Vagina (tissue), 2 donors: ENCODE results near the gene PARP11.

Source experiments
- CTCF ChIP-seq, 3 experiments: fragments of 450-650 bp in 2 of 3; fragments of 200-600 bp in 1 of 3; sonication (generic) in 1 of 3; IDR thresholded peaks; one replicate each; pipeline ENCODE4 v1.5.1; 2017 to 2019; ENCODE audit warnings: antibody characterized with exemption in 3 of 3, mild to moderate bottlenecking in 2 of 3, moderate library complexity in 2 of 3
- POLR2A ChIP-seq, 2 donors: fragments of 450-650 bp; IDR thresholded peaks; one replicate each; pipeline ENCODE4 v1.6.1; 2017; ENCODE audit warnings: antibody characterized with exemption in 2 of 2, mild to moderate bottlenecking in 2 of 2, moderate library complexity in 2 of 2
- POLR2AphosphoS5 ChIP-seq, 2 donors: sonication (generic); formaldehyde crosslinking; IDR thresholded peaks; one replicate each; pipeline ENCODE4 v1.9.0; 2017; ENCODE audit warnings: antibody characterized with exemption in 2 of 2, mild to moderate bottlenecking in 2 of 2, low read depth in 1 of 2; ENCODE audit not compliant: insufficient read depth in 1 of 2

GRCh38 chr12:3863756-3864155 is 9.4 kb downstream of the PARP11 start:
- TF ChIP-seq CTCF (IDR thresholded peaks at IDR 0.05) = no peak
- no peak for TF ChIP-seq POLR2AphosphoS5 (IDR thresholded peaks at IDR 0.05; ENCODE audit: insufficient read depth in 1 of 2, low read depth in 1 of 2)
- TF ChIP-seq POLR2A (IDR thresholded peaks at IDR 0.05) = no peak
